NCI-H146 treated with DMSO at 0.1 percent for 48 hours (cell line): ENCODE measurements around the gene GMEB1.
"Not testable (repeated sequence)": the region's sequence is repeated elsewhere in the genome, so short reads cannot be mapped to it uniquely, and the experiment has no call there.

Experiments used
- DNase-seq: peaks from one replicate; lab custom pipeline; 2025; ENCODE audit not compliant: unreplicated experiment; lab: John Stamatoyannopoulos, UW

The GMEB1 gene

DNA sequence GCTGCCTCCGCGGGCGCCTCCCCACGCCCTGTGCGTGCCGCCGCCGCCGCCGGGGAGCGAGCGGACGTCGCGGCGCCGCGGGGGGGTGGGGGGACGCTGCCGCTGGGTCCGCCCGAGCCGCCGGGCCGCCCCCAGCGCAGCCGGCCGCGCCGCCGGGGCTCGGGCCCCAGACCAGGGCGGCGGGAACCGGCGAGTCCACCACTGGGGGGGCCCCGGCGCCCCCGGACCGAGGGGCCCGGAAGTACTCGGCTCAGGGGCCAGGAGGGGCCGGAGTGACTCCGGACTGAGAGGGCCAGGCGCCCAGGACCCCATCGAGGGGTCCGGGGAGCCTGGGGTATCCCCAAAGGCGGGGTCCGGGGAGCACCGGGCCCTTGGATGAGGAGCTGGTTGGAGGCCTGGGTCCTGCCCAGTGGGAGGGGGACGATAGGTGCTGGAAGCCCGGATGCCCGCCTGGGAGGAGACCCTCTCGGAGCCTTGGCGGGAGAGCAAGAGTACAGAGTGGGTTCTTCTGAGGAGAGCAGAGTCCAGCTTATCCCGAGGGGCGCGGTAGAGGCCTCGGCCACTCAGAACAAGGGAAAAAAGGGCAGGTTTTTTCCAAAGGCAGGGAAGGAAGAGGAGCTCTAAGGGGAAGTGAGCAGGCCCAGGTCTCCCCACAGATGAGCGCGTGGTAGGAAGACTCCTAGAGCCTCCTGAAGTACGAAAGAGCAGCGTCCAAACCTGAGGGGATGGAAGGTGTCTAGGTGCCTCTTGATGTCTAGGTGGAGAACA, 556 bp downstream of the GMEB1 start:
- peak; percentile 42 for DNase-seq

DNA sequence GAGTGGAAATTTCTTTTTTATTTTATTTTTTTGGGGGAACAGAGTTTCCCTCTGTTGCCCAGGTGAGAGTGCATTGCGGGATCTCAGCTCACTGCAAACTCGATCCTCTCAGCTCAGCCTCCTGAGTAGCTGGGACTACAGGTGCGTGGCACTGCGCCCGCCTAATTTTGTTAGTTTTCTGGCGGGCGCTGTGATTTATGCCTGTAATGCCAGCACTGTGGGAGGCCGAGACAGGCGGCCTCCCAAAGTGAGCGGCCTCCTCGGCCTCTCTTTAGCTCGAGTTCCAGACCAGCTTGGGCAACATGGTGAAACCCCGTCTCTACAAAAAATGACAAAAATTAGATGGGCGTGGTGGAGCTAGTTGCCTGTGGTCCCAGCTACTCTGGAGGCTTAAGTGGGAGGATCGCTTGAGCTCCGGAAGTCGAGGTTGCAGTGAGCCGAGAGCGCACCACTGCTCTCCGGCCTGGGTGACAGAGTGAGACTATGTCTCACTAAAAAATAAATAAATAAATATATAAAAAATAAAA, 2.7 kb downstream of the GMEB1 start:
- DNase-seq, result no peak

DNA sequence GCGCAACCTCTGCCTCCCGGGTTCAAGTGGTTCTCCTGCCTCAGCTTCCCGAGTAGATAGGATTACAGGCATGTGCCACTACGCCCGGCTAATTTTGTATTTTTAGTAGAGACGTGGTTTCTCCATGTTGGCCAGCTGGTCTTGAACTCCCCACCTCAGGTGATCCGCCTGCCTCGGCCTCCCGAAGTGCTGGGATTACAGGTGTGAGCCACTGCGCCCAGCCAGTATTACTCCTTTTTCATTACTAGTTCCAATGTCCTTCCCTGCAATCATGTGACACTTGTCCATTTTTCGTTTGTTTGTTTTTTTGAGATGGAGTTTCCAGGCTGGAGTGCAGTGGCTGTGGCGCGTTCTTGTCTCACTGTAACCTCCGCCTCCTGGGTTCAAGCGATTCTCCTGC, 4.4 kb downstream of the GMEB1 start:
- not testable (repeated sequence) for DNase-seq

DNA sequence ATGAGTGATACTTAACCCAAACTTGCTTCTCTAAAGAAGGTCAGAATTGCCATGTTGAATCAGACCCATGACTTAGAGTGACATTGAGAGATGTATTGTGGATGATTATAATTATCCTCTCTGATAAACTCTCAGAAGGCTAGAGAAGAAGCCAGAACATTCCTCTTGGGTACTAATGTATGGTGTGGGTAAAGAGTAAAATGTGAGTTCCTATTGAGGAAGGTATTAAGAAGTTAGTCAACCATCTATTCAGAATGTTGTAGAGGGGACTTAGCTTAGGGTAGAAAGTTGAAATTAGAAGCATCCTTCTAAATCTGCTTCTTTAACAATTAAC, 7.3 kb downstream of the GMEB1 start:
- DNase-seq, result no peak

DNA sequence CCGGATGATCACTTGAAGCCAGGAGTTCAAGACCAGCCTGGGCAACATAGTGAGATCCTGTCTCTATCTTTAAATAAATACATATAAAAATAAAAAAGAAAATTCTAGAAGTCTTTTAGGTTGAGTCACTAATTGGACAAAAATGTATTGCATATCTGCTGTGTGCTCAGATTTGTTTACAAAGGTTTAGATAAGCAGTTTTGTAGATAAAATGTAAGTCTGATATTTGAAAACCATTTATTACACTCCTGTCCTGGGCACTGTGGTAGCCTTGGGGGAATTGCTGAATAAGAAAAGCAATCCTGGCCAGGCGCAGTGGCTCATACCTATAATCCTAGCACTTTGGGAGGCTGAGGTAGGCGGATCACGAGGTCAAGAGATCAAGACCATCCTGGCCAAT, 11.6 kb downstream of the GMEB1 start:
- DNase-seq, result no peak

DNA sequence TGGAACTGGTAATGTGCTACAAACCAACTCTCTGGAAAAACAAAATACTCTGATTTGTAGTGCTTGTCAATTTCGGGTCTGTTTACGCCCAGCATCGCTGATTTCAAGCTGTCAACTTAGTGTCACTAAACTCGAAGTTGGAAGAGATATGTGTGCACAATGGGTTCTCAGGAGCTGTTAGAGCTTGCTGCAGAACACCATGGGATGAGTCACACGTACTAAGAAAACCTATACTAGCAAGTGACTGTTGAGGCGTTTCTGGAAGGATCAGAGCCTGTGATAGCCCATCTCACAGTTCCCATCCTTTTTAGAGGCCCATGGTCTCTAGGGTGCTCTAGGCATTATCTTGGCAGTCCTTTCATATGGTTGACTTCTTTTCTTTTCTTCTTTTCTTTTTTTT, 14.3 kb downstream of the GMEB1 start:
- no peak for DNase-seq

DNA sequence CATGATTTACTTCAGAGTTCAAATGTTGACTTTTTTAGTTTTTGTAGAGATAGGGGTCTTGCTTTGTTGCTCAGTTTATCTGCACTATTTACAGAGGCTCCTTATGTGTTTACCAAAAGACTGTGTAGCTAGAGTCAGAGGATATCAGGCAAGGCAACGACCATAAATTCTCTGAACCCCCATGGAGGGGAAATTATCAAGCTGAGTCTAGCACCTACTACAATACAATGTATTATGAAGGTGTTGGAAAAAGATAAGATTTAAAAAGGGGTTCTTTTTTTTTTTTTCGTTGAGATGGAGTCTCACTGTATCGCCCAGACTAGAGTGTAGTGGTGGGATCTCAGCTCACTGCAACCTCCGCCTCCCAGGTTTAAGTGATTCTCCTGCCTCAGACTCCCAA, 16.4 kb downstream of the GMEB1 start:
- no peak for DNase-seq

DNA sequence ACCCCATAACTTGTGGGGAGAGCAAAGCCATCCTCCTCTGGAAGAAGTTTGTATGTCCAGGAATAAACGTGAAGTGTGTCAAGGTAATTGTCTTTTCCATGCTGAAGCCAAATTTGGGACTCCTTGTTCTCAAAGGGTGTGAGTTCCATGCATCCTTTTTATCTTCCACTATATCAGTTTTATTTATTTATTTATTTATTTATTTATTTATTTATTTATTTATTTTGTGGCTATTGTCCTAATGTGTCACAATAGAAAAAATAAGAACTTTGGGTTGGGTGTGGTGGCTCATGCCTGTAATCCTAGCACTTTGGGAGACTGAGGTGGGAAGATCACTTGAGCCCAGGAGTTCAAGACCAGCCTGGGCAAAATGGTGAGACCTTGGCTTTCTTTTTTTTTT, 23.0 kb downstream of the GMEB1 start:
- DNase-seq, result not testable (repeated sequence)

DNA sequence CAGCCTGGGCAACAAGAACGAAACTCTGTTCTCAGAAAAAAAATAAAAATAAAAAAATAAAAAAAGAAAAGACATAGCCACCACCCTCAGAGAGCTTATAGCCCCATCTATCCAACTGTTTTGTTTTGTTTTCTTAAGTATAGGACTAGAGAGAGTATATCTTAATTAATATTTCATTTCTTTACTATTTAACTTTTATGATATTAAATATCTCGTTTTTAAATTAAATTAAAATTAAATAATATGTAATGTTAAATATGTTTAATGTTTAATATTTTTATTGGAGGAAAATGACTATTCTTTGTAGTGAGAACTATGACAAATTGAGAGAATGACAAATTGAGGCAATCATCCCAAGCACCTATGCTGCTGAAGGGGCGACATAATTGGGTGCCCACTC, 35.0 kb downstream of the GMEB1 start:
- no peak for DNase-seq

DNA sequence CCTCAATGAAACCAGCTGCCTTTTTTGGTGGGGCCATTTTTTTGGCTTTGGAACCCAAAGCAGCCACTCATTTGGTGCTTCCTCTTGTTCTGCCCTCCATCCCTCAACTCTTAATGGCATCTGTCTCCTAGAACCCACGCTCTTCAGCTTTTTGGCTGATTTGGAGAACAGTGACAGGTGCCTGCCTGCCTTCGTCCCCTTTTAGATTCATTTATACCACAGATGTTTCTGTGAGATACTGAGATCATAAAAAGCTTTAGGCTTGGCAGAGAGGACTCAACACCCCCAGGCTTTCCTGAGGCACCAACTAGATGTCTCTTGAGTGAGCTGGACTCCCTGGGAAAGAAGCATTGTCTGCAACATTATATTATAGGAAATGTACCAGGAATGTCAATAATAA, 47.8 kb downstream of the GMEB1 start:
- no peak for DNase-seq

DNA sequence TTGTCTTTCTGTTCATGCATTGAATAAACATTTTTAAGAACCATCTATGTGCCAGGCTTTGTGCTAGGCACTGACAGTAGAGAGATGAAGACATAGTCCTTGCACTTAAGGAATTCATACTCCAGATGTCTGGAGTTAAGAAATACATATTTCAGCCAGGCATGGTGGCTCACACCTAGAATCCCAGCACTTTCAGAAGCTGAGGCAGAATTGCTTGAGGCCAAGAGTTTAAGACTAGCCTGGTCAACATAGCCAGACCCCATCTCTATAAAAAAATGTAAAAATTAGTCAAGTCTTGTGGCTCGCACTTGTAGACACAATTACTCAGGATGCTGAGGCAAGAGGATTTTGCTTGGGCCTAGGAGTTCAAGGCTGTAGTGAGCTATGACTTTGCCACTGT, 49.6 kb downstream of the GMEB1 start:
- no peak for DNase-seq

DNA sequence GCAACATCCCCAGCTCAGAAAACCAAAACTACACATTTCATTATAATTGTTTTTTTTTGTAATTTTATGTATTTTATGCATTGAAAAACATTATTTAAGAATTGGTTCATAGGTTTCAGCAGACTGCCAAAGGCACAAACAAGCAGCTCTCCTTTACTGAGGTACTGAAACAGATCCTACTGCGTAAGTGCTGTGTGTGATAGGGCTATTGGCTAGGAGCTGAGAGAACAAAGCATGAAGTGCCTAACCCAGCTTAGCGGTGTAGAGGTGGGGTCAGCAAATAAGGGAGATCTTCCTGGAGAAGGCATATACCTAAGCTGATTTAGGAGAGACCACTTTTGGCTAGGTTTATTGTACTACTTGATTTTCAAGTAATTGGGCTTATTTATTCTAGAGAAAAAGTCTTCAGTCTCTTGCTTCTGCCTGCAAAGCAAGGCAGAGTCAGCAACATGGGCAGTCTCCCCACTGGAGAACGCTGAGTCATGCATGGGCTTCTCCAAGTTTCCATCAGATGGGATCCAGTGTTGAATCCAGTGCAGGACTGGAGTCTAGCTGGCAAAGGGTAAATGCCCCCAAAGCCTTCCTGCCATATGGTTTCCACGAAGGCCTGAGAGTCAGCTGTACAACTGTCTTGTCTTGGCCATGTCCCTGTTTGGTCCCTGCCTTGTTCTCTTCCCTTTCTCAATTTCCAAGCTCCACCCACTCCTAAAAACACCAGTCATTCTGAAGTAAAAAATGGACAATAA, 50.2 kb downstream of the GMEB1 start:
- no peak for DNase-seq

DNA sequence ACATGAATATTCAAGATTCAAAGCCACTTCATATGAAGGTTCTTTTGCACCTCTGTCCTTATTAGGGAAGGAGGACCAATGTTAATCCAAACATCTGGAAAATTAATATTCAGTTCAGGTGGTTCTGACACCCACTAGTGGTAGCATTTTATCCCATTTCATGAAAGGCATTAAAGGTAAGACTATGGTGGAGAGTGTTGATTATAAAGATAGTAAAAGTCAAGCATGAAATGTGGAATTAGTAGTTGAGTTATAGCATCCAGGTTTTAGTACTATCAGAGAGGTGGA, 50.7 kb downstream of the GMEB1 start:
- DNase-seq, result no peak

DNA sequence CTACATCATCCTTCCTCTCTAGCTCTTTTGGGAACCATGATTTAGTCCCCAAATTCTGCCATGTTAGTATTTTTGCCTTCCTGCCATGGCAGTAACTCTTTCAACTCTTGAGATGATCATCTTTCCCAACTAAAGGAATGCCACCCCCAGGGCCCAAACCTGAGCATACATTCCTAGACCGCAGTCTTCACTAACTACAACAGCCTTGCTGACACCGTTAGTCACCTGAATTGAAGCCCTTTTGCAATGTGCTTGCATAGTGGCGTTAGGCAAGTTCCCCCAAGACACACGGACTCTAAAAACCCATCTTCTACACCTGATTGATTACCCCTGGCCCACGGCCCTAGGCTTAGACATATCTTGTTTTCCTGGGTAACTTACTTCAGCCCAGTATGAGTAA, 51.8 kb downstream of the GMEB1 start:
- no peak for DNase-seq

DNA sequence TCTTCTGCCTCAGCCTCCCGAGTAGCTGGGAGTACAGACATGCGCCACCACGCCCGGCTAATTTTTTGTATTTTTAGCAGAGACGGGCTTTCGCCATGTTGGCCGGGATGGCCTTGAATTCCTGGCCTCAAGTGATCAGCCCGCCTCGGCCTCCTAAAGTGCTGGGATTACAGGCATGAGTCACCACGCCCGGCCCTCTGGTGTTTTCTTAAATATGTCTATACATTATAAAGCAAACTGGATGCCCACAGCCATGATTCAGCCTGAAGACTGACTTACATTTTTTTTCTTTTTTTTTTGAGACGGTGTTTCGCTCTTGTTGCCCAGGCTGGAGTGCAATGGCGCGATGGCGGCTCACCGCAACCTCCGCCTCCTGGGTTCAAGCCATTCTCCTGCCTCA, 53.3 kb downstream of the GMEB1 start:
- not testable (repeated sequence) for DNase-seq

DNA sequence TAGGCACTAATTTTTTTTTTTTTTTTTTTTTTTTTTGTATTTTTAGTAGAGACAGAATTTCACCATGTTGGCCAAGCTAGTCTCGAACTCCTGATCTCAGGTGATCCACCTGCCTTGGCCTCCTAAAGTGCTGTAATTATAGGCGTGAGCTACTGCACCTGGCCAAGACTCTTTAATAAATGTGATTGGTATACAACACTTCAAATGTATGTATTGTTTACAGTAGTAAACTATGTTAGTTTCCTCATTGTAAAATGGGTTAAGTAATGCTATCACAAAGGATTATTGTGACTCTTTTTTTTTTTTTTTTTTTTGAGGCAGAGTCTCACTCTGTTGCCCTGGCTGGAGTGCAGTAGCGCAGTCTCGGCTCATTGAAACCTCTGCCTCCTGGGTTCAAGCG, 56.8 kb downstream of the GMEB1 start:
- DNase-seq, result not testable (repeated sequence)

DNA sequence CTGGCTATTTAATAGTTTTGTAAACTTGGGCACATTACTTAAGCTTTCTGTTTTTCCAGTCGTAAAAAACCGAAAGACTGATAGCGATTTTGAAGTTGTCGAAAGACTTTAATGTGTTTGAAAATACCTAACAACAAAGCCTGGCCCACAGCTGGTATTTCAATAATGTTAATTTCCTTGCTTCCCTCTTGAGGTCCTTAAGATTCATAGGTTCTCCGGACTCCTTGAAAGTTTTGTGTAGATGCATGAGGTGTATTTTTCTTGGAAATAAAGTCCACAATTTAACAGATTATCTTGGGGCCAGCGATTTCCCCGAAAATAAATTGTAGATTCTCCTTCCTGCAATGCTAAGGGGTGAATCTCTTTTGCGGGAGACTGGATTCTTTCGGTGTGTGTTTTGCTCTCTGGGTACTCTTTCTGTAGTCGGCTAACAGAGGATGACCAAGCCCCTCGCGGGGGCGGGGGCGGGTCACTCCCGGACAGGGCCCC, 67.4 kb downstream of the GMEB1 start:
- no peak for DNase-seq

DNA sequence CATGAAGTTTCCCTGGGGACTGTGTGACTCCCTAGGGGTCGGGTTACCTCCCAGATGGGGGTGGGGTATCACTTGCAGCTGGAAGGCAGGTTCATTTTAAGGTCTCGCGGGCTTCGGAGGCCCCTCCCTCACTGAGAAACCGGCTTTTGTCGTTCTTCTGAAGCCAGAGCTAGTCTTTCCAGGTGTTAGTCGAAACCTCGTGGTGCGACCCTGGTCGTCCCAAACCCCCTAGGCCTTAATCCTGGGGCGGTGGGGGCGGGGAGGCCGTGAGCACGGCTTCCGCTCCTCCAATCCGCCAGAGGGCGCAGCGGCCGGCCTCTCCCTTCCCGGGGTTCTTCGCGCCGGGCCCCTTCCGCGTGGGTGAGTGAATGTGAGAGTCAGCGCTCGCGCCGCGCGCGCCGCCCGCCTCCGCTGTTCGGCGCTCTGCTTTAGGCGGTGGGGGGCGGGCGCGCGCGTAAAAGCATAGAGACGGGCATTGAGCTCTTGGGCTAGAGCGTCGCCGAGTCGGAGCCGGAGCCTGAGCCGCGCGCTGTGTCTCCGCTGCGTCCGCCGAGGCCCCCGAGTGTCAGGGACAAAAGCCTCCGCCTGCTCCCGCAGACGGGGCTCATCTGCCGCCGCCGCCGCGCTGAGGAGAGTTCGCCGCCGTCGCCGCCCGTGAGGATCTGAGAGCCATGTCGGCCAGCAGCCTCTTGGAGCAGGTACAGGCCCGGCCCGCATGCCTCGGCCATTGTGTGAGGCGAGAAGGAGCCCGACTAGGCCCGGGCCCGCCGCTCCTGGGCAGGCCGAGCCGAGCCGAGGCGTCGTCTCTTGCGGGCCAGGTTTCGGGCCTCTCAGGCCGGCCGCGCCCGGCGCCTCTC, 68.1 kb downstream of the GMEB1 start, which contains the start of gene YTHDF2:
YTHDF2 (plus strand) TSS at position 491 of the 857 bp plus-strand sequence; CDS start at position 672, 181 bp downstream.
- peak; percentile 93 for DNase-seq

DNA sequence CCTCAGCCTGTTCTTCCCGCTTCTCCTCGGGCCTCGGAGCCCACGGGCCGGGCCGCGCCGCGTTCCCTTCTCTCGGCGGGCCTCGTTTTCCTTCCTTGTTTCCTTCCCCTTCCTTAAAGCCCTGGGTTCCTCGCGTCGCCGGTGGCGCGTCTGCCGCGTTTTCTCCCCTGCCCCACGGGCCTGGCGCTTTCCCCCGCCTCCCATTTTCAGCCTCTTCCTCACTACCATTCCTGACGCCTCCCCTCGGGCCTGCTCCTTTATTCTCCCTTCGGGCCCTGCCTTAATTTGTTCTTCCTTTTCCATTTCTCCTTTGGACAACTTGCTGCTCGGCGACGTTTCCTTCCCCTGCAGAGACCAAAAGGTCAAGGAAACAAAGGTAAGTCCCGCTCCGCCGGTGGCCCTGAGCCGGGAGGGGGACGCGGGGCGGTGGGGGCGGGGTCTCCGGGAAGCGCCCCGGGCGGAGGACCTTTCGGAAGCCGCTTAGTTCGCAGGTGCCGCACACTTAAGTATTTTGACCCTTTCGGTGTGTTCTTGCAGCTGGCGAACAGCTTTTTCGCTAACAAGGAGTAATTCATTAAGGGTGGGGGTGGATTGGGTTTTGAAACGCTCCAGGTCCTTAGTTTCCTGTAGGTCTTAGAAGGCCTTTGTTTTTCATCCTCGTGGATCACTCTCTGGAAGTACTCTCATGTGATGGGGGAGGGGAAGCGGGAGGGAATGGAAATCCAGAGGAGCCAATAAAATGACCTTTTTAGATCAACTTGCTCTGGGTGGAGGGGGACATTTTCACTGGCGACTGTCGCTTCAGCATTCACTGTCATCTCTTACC, 68.9 kb downstream of the GMEB1 start:
- peak; percentile 43 for DNase-seq

DNA sequence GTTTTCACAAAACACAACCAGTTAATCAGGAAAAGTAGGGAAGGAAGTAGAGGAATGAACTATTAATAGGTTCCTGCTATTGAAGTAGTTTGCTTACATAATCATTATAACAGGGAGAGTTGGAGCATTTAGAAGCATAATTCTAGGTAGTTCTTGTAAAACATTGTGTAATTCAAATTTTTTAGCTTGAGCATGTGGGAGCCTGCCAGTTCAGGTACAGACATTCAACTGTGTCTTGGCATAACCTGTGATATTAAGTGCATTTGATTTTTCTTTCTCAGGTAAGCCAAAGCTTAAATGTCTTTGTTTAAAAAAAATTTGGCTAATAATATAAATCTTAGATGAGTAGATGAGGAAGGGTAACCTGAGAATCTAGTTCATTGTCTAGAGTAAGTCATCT, 71.5 kb downstream of the GMEB1 start:
- no peak for DNase-seq

DNA sequence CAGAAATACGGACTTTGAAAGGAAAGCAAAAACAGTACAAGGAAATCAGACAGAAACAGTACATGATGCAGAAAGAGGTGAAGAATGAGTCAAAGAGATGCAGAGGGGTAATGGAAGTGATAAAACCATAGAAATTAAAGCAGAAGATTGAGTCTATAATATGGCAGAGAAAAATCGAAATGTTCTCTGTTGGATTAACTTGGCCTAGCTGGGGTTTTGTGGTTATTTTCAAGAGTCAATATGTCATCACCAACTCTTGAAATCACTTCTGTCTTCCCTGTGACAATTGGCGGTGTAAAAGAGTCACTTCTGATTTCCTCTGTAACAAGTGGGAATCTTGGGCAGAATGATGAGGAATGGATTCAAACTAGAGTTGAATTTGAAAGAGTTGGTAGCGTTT, 75.6 kb downstream of the GMEB1 start:
- no peak for DNase-seq
